Neural cell (in vitro differentiated cells): Measurements from ENCODE around the gene ZNF830. TPM values are rescaled to one million over a fixed set of nuclear protein-coding genes. Genes with fewer than 3 reads are reported as not detected.

Source experiments
- H2AFZ ChIP-seq: fragments of 200-600, 300-800 bp; sonication (generic), shearing (Covaris generic); 2 replicates; pipeline ENCODE4 v1.6.0; 2014; ENCODE audit warnings: low read depth, mild to moderate bottlenecking, antibody characterized with exemption, low read length, moderate library complexity
- H3F3A ChIP-seq: fragments of 200-600 bp; shearing (Covaris generic); 2 replicates; pipeline ENCODE4 v1.6.1; 2016; ENCODE audit warnings: mild to moderate bottlenecking, moderate library complexity, mixed read lengths, antibody characterized with exemption, low read length; ENCODE audit not compliant: insufficient read depth, poor library complexity, severe bottlenecking
- H3K27ac ChIP-seq: fragments of 200-600, 300-800 bp; sonication (generic), shearing (Covaris generic); 2 replicates; pipeline ENCODE4 v1.5.1; 2014; ENCODE audit warnings: mild to moderate bottlenecking, low read length, moderate library complexity
- H3K27me3 ChIP-seq: fragments of 300-800, 200-600 bp; sonication (generic), shearing (Covaris generic); 2 replicates; pipeline ENCODE4 v1.6.0; 2014; ENCODE audit warnings: mild to moderate bottlenecking, low read depth, low read length, moderate library complexity; ENCODE audit not compliant: insufficient read depth
- H3K36me3 ChIP-seq: fragments of 300-800, 200-600 bp; sonication (generic), shearing (Covaris generic); 2 replicates; pipeline ENCODE4 v1.5.1; 2014; ENCODE audit warnings: mild to moderate bottlenecking, antibody characterized with exemption, low read length, moderate library complexity; ENCODE audit not compliant: insufficient read depth
- H3K4me2 ChIP-seq: fragments of 300-800, 200-600 bp; sonication (generic), shearing (Covaris generic); 2 replicates; pipeline ENCODE4 v1.6.0; 2014; ENCODE audit warnings: mild to moderate bottlenecking, low read length
- H3K4me3 ChIP-seq: fragments of 300-800, 200-600 bp; sonication (generic), shearing (Covaris generic); 2 replicates; pipeline ENCODE4 v1.5.1; 2014; ENCODE audit warnings: mild to moderate bottlenecking, low read length, moderate library complexity
- H3K79me2 ChIP-seq: fragments of 200-600 bp; shearing (Covaris generic); replicated peaks from 2 replicates; pipeline ENCODE4 v1.6.0; 2014; ENCODE audit warnings: mild to moderate bottlenecking, low read length, moderate library complexity; ENCODE audit not compliant: insufficient read depth
- H3K9ac ChIP-seq: fragments of 300-800, 200-600 bp; sonication (generic), shearing (Covaris generic); 2 replicates; pipeline ENCODE4 v1.6.1; 2016; ENCODE audit warnings: mild to moderate bottlenecking, low read length, mixed read lengths
- H3K9me2 ChIP-seq: fragments of 200-600 bp; shearing (Covaris generic); 2 replicates; pipeline ENCODE4 v1.6.1; 2016; ENCODE audit warnings: mild to moderate bottlenecking, low read length, mixed read lengths; ENCODE audit not compliant: insufficient read depth
- H3K9me3 ChIP-seq: fragments of 200-600, 300-800 bp; sonication (generic), shearing (Covaris generic); 2 replicates; pipeline ENCODE4 v1.6.1; 2016; ENCODE audit warnings: mild to moderate bottlenecking, mixed run types, low read length, moderate library complexity, mixed read lengths
- H4K20me1 ChIP-seq: fragments of 200-600 bp; shearing (Covaris generic); 2 replicates; pipeline ENCODE4 v1.6.1; 2016; ENCODE audit warnings: mild to moderate bottlenecking, mixed run types; ENCODE audit not compliant: insufficient read depth
- EP300 ChIP-seq: fragments of 450-650 bp; conservative IDR thresholded peaks from 2 replicates; pipeline ENCODE4 v1.6.1; 2014; ENCODE audit warnings: antibody characterized with exemption, mild to moderate bottlenecking, moderate library complexity; ENCODE audit not compliant: poor library complexity, severe bottlenecking
- EZH2 ChIP-seq: fragments of 200-600, 300-800 bp; shearing (Covaris generic), sonication (generic); IDR thresholded peaks from 2 replicates; pipeline ENCODE4 v1.6.1; 2014; ENCODE audit warnings: antibody characterized with exemption, low read length, borderline replicate concordance, mild to moderate bottlenecking; ENCODE audit not compliant: insufficient read depth, poor library complexity, severe bottlenecking
- MXI1 ChIP-seq: fragments of 450-650 bp; conservative IDR thresholded peaks from 2 replicates; pipeline ENCODE4 v1.6.1; 2014; ENCODE audit warnings: antibody characterized with exemption, mild to moderate bottlenecking; ENCODE audit not compliant: poor library complexity, severe bottlenecking
- POLR2AphosphoS5 ChIP-seq: IDR thresholded peaks from 2 replicates; pipeline ENCODE4 v1.6.1; 2012
- RAD21 ChIP-seq: fragments of 450-650 bp; conservative IDR thresholded peaks from 2 replicates; pipeline ENCODE4 v1.6.1; 2014; ENCODE audit warnings: antibody characterized with exemption, mild to moderate bottlenecking, moderate library complexity
- SMC3 ChIP-seq: fragments of 450-650 bp; conservative IDR thresholded peaks from 2 replicates; pipeline ENCODE4 v1.6.1; 2014; ENCODE audit warnings: antibody characterized with exemption, mild to moderate bottlenecking, moderate library complexity; ENCODE audit not compliant: poor library complexity
- TAF1 ChIP-seq: IDR thresholded peaks from 2 replicates; pipeline ENCODE4 v1.6.1; 2012; ENCODE audit warnings: low read depth
- polyA plus RNA-seq: library from polyadenylated mRNA; depleted of rRNA; stranded (reverse); fragments of >200 nt; gene quantifications from 2 replicates; pipeline ENCODE4 v1.2.3, GENCODE V29; 2014
- TF ChIP-seq, protein P1 (sequence below): fragments of 450-650 bp; IDR thresholded peaks from 2 replicates; pipeline ENCODE4 v1.5.1; 2014; ENCODE audit warnings: antibody characterized with exemption, mild to moderate bottlenecking, moderate library complexity; ENCODE audit not compliant: poor library complexity, severe bottlenecking
- TF ChIP-seq, protein P2 (sequence below): IDR thresholded peaks from 2 replicates; pipeline ENCODE4 v1.6.1; 2012; ENCODE audit warnings: borderline replicate concordance

ZNF830 gene
- polyA plus RNA-seq, 1 donor from 2014 or later, result 14.7 TPM

DNA sequence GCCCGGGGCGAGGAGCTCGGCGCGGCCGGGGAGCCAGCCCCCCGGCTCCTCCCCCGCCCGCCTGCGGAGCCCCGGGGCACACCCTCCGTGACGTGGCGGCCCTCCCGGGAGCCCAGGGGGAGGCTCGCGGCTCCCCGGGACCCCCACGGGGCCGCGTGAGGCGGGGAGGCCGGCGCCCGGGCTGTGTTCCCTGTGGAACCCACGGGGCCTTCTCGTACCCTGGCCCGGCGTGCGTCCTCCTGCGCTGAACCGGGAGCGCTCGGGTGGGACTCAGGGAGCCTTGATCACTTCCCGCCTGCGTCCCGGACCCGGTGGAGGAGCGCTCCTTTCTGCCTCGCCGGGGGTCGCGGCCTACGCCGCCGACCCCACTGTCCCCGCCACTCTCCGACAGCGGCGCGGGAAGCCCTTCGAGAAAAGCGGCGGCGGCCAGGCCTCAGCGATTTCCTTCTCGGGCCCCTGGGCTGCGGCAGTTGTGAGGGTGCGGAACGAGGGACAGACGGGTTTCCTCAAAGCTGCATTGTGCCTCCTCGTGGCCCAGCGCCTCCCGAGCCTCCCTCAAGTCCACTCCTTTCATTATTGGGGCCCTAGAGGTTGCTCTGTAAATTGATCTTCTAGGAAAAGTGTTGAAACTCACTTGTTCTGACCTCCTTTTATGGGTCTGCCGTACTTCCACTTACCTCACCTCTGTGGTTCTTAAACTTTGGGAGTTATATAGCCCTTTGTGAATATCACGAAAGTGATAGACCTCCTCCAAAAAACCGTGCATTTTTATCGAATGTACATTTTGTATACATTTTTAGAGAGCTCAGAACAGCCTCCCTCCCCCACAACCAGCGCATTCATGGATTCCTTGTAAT is 19.6 kb downstream of the ZNF830 start:
- peak overlapping the region; percentile 34 for H2AFZ ChIP-seq
- H4K20me1 ChIP-seq, result no peaks in the 10 kb centered on the region
- TF ChIP-seq MXI1 (no peak), EP300 (peak; percentile 61), POLR2AphosphoS5 (no peak), RAD21 (peak; percentile 16), EZH2 (no peak), TAF1 (no peak), SMC3 (peak; percentile 40)
- TF ChIP-seq, protein P1, sequence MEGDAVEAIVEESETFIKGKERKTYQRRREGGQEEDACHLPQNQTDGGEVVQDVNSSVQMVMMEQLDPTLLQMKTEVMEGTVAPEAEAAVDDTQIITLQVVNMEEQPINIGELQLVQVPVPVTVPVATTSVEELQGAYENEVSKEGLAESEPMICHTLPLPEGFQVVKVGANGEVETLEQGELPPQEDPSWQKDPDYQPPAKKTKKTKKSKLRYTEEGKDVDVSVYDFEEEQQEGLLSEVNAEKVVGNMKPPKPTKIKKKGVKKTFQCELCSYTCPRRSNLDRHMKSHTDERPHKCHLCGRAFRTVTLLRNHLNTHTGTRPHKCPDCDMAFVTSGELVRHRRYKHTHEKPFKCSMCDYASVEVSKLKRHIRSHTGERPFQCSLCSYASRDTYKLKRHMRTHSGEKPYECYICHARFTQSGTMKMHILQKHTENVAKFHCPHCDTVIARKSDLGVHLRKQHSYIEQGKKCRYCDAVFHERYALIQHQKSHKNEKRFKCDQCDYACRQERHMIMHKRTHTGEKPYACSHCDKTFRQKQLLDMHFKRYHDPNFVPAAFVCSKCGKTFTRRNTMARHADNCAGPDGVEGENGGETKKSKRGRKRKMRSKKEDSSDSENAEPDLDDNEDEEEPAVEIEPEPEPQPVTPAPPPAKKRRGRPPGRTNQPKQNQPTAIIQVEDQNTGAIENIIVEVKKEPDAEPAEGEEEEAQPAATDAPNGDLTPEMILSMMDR, result peak; percentile 39
- TF ChIP-seq, protein P2, sequence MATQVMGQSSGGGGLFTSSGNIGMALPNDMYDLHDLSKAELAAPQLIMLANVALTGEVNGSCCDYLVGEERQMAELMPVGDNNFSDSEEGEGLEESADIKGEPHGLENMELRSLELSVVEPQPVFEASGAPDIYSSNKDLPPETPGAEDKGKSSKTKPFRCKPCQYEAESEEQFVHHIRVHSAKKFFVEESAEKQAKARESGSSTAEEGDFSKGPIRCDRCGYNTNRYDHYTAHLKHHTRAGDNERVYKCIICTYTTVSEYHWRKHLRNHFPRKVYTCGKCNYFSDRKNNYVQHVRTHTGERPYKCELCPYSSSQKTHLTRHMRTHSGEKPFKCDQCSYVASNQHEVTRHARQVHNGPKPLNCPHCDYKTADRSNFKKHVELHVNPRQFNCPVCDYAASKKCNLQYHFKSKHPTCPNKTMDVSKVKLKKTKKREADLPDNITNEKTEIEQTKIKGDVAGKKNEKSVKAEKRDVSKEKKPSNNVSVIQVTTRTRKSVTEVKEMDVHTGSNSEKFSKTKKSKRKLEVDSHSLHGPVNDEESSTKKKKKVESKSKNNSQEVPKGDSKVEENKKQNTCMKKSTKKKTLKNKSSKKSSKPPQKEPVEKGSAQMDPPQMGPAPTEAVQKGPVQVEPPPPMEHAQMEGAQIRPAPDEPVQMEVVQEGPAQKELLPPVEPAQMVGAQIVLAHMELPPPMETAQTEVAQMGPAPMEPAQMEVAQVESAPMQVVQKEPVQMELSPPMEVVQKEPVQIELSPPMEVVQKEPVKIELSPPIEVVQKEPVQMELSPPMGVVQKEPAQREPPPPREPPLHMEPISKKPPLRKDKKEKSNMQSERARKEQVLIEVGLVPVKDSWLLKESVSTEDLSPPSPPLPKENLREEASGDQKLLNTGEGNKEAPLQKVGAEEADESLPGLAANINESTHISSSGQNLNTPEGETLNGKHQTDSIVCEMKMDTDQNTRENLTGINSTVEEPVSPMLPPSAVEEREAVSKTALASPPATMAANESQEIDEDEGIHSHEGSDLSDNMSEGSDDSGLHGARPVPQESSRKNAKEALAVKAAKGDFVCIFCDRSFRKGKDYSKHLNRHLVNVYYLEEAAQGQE, result no peak
- peak overlapping the region; percentile 80 for H3K4me3 ChIP-seq
- H3K27me3 ChIP-seq, result no peaks in the 10 kb centered on the region
- H3K9me2 ChIP-seq, result no peaks in the 10 kb centered on the region
- peak overlapping the region; percentile 85 for H3K4me2 ChIP-seq
- H3K9me3 ChIP-seq, result no peaks in the 10 kb centered on the region
- no peaks in the 10 kb centered on the region for H3K36me3 ChIP-seq
- H3F3A ChIP-seq, result no peaks in the 10 kb centered on the region
- H3K79me2 ChIP-seq, result peaks cover 33% of the 10 kb centered on the region
- peak overlapping the region; percentile 83 for H3K27ac ChIP-seq
- H3K9ac ChIP-seq, result peak overlapping the region; percentile 94

DNA sequence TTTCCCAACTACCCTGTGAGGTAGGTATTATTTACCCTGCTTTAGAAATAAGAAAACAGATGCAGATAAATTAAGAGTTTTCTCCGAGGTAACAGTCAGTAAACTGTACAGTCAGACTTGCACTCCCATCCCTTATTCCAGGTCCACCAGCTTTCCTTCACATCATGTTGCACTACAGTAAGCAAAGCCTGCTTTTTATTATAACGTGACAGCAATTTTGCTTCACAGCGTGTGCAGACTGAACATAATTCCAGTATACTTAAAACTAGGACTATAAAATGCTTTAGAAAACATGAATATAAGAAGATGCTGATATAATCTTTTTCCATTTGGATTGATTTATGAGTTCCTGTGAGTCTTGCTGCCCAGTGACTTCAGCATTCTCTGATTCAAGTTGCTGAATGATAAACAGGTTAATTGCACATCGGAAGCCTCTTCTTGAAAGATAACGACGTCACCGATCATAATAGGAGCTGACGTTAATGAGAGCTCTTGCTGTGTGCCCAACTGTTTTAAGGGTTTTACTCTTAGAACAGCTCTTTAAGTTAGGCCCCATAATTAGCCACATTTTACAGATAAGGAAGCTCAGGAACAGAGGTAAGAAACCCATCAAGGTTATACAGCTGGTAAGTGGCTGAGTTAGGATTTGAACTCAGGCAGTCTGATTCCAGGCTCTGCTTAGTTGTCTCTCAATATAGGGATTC is 20.4 kb downstream of the ZNF830 start:
- Histone ChIP-seq H3K27ac (peak overlapping the region; percentile 83), H3K27me3 (no peaks in the 10 kb centered on the region), H3K79me2 (peaks cover 33% of the 10 kb centered on the region), H2AFZ (peak overlapping the region; percentile 34), H3K4me3 (peak overlapping the region; percentile 80), H3F3A (no peaks in the 10 kb centered on the region), H3K36me3 (no peaks in the 10 kb centered on the region), H3K9ac (peak overlapping the region; percentile 94), H3K4me2 (peak overlapping the region; percentile 85), H3K9me3 (no peaks in the 10 kb centered on the region), H4K20me1 (no peaks in the 10 kb centered on the region), H3K9me2 (no peaks in the 10 kb centered on the region)
- no peak for TF ChIP-seq EZH2
